Natural killer cell treated with Interleukin-12 subunit alpha and Interleukin-12 subunit beta and Interleukin-15 and Interleukin-18, amount 100 ng/mL, for 72 hours (primary cell): ENCODE data around the gene CD27. TPM values are rescaled to one million over a fixed set of nuclear protein-coding genes. Genes with fewer than 3 reads are reported as not detected.
A peak's percentile ranks its signal among the peaks of the same experiment; 100 is the strongest.
"Not testable (repeated sequence)": the region's sequence is repeated elsewhere in the genome, so short reads cannot be mapped to it uniquely, and the experiment has no call there.

Experiments
- ATAC-seq, 2 donors: fragments of 150-1000 bp; cut with Tn5 transposase in 1 of 2; sonication (Bioruptor Pico), chemical (Tn5 transposase) in 1 of 2; 2 replicates each; pipeline ENCODE4 v1.10.0; 2021
- DNase-seq: peaks from one replicate; pipeline ENCODE4 v3.0.0; 2022; ENCODE audit warnings: low spot score
- H3K27ac Mint-ChIP-seq, 2 donors: 1 replicate in 1 of 2; 2 replicates in 1 of 2; pipeline ENCODE4 v1.8.0; 2022; ENCODE audit warnings: mixed read lengths in 2 of 2, mild to moderate bottlenecking in 1 of 2, moderate library complexity in 1 of 2
- H3K27me3 Mint-ChIP-seq, 2 donors: 1 replicate in 1 of 2; 2 replicates in 1 of 2; pipeline ENCODE4 v1.8.0; 2022; ENCODE audit warnings: mixed read lengths in 2 of 2
- H3K36me3 Mint-ChIP-seq: one replicate; pipeline ENCODE4 v1.8.0; 2022; ENCODE audit warnings: mixed read lengths
- H3K4me1 Mint-ChIP-seq, 2 donors: 1 replicate in 1 of 2; 2 replicates in 1 of 2; pipeline ENCODE4 v1.8.0; 2022; ENCODE audit warnings: low read depth in 2 of 2, mixed read lengths in 2 of 2, mild to moderate bottlenecking in 1 of 2
- H3K4me3 Mint-ChIP-seq: one replicate; pipeline ENCODE4 v1.8.0; 2022; ENCODE audit warnings: mixed read lengths
- H3K9me3 Mint-ChIP-seq: 2 replicates; pipeline ENCODE4 v1.8.0; 2022; ENCODE audit warnings: mixed read lengths
- total RNA-seq, 2 donors: library from RNA; stranded (reverse); gene quantifications; one replicate each; pipeline ENCODE4 v1.2.3, GENCODE V29; 2022

Gene CD27
- total RNA-seq, 2 donors from 2014 or later, result 2.1 to 2.2 TPM

GRCh38 chr12:6461401-6462233 is 16.9 kb downstream of the CD27 start:
- DNase-seq, result peak; percentile 92
- H3K27ac Mint-ChIP-seq, result peak overlapping the region; percentile 97
- H3K4me1 Mint-ChIP-seq, result peaks cover 64 to 69% of the 10 kb centered on the region in 2 donors
- H3K9me3 Mint-ChIP-seq, result no peaks in the 10 kb centered on the region
- H3K4me3 Mint-ChIP-seq, result peak overlapping the region; percentile 84
- peaks cover 45% of the 10 kb centered on the region for H3K36me3 Mint-ChIP-seq
- H3K27me3 Mint-ChIP-seq, result no peaks in the 10 kb centered on the region
- peak; percentile 95 to 97 for ATAC-seq

GRCh38 chr12:6462234-6462995 is 17.7 kb downstream of the CD27 start:
- Mint-ChIP-seq H3K4me3 (peak overlapping the region; percentile 84), H3K4me1 (peaks cover 71 to 77% of the 10 kb centered on the region in 2 donors), H3K9me3 (no peaks in the 10 kb centered on the region), H3K36me3 (peaks cover 45% of the 10 kb centered on the region), H3K27me3 (no peaks in the 10 kb centered on the region), H3K27ac (peak overlapping the region; percentile 97)
- DNase-seq (no peak), ATAC-seq (peak; percentile 59 to 71)

- no peaks in the 10 kb centered on the region for H3K9me3 Mint-ChIP-seq
- ATAC-seq, result no peak
- peaks cover 77 to 81% of the 10 kb centered on the region in 2 donors for H3K4me1 Mint-ChIP-seq
- no peaks in the 10 kb centered on the region for H3K27me3 Mint-ChIP-seq
- peaks cover 45% of the 10 kb centered on the region for H3K36me3 Mint-ChIP-seq
- H3K27ac Mint-ChIP-seq, result peak overlapping the region; percentile 97
- no peak for DNase-seq
- peak overlapping the region; percentile 84 for H3K4me3 Mint-ChIP-seq
Observed at GRCh38 chr12:6463216-6463615, 18.5 kb downstream of the CD27 start.

- Mint-ChIP-seq H3K36me3 (peaks cover 39% of the 10 kb centered on the region), H3K4me3 (peak overlapping the region; percentile 84), H3K27ac (peak overlapping the region; percentile 97), H3K27me3 (no peaks in the 10 kb centered on the region), H3K9me3 (no peaks in the 10 kb centered on the region), H3K4me1 (peaks cover 78 to 83% of the 10 kb centered on the region in 2 donors)
- no peak for ATAC-seq
- no peak for DNase-seq
Observed at GRCh38 chr12:6463858-6464257, 19.1 kb downstream of the CD27 start.

- peaks cover 33% of the 10 kb centered on the region for H3K36me3 Mint-ChIP-seq
- DNase-seq (no peak), ATAC-seq (no peak)
- no peaks in the 10 kb centered on the region for H3K9me3 Mint-ChIP-seq
- H3K27ac Mint-ChIP-seq, result peak overlapping the region; percentile 97
- peak overlapping the region; percentile 37 for H3K4me3 Mint-ChIP-seq
- H3K4me1 Mint-ChIP-seq, result peaks cover 82 to 83% of the 10 kb centered on the region in 2 donors
- H3K27me3 Mint-ChIP-seq, result no peaks in the 10 kb centered on the region
Observed at GRCh38 chr12:6464531-6464930, 19.8 kb downstream of the CD27 start.

GRCh38 chr12:6465467-6466183 is 20.9 kb downstream of the CD27 start:
- peak overlapping the region; percentile 97 for H3K27ac Mint-ChIP-seq
- H3K4me1 Mint-ChIP-seq, result peaks cover 84 to 85% of the 10 kb centered on the region in 2 donors
- no peaks in the 10 kb centered on the region for H3K9me3 Mint-ChIP-seq
- ATAC-seq (no peak), DNase-seq (no peak)
- H3K36me3 Mint-ChIP-seq, result peaks cover 32% of the 10 kb centered on the region
- peak overlapping the region; percentile 13 for H3K4me3 Mint-ChIP-seq
- no peaks in the 10 kb centered on the region for H3K27me3 Mint-ChIP-seq

- Mint-ChIP-seq H3K27me3 (no peaks in the 10 kb centered on the region), H3K4me1 (peaks cover 81 to 83% of the 10 kb centered on the region in 2 donors), H3K27ac (peak overlapping the region; percentile 97), H3K9me3 (no peaks in the 10 kb centered on the region), H3K36me3 (peaks cover 27% of the 10 kb centered on the region), H3K4me3 (no peak overlapping the region)
- DNase-seq, result no peak
- ATAC-seq, result no peak
Observed at GRCh38 chr12:6466184-6466573, 21.4 kb downstream of the CD27 start.

GRCh38 chr12:6466751-6467150 is 22.0 kb downstream of the CD27 start:
- Mint-ChIP-seq H3K36me3 (peaks cover 24% of the 10 kb centered on the region), H3K4me3 (peak overlapping the region; percentile 0), H3K27ac (peak overlapping the region in 1 of 2 donors; percentile 9), H3K4me1 (peaks cover 79 to 80% of the 10 kb centered on the region in 2 donors)
- not testable (repeated sequence) for DNase-seq, H3K9me3 Mint-ChIP-seq, H3K27me3 Mint-ChIP-seq, ATAC-seq

- peaks cover 69 to 76% of the 10 kb centered on the region in 2 donors for H3K4me1 Mint-ChIP-seq
Observed at GRCh38 chr12:6467571-6468282, 23.0 kb downstream of the CD27 start.

GRCh38 chr12:6468283-6468575 is 23.5 kb downstream of the CD27 start:
- Mint-ChIP-seq H3K4me1 (peaks cover 64 to 71% of the 10 kb centered on the region in 2 donors), H3K9me3 (no peaks in the 10 kb centered on the region), H3K27me3 (no peaks in the 10 kb centered on the region), H3K36me3 (peaks cover 16% of the 10 kb centered on the region), H3K4me3 (peak overlapping the region; percentile 85), H3K27ac (peak overlapping the region; percentile 82 to 87)
- no peak for DNase-seq
- ATAC-seq, result no peak

More at GRCh38 chr12:6467571-6468282, 23.0 kb downstream of the CD27 start:
- H3K9me3 Mint-ChIP-seq, ATAC-seq, H3K27me3 Mint-ChIP-seq, DNase-seq: not testable (repeated sequence)
- Mint-ChIP-seq H3K27ac (peak overlapping the region; percentile 82 to 87), H3K36me3 (peaks cover 16% of the 10 kb centered on the region), H3K4me3 (peak overlapping the region; percentile 85)

- ATAC-seq (no peak), DNase-seq (no peak)
- H3K4me1 Mint-ChIP-seq, result peaks cover 56 to 63% of the 10 kb centered on the region in 2 donors
- peak overlapping the region; percentile 82 to 87 for H3K27ac Mint-ChIP-seq
- H3K4me3 Mint-ChIP-seq, result peak overlapping the region; percentile 85
- no peaks in the 10 kb centered on the region for H3K9me3 Mint-ChIP-seq
- no peaks in the 10 kb centered on the region for H3K27me3 Mint-ChIP-seq
- peaks cover 11% of the 10 kb centered on the region for H3K36me3 Mint-ChIP-seq
Observed at GRCh38 chr12:6469092-6469491, 24.3 kb downstream of the CD27 start.

GRCh38 chr12:6469609-6470374 is 25.0 kb downstream of the CD27 start:
- H3K27ac Mint-ChIP-seq, result peak overlapping the region; percentile 82 to 87
- H3K4me3 Mint-ChIP-seq, result peak overlapping the region; percentile 85
- ATAC-seq, result no peak
- no peaks in the 10 kb centered on the region for H3K27me3 Mint-ChIP-seq
- H3K9me3 Mint-ChIP-seq, result no peaks in the 10 kb centered on the region
- H3K36me3 Mint-ChIP-seq, result peaks cover 6% of the 10 kb centered on the region
- no peak for DNase-seq
- H3K4me1 Mint-ChIP-seq, result peaks cover 49 to 56% of the 10 kb centered on the region in 2 donors
